Upper lobe of left lung (tissue), 6 donors: ENCODE data around the gene C14orf119. TPM values are rescaled to one million over a fixed set of nuclear protein-coding genes. Genes with fewer than 3 reads are reported as not detected.

Experiments
- ATAC-seq, 2 donors: fragments of 200-7000 bp; cut with Tn5 transposase; one replicate each; pipeline ENCODE4 v1.9.1; 2022; ENCODE audit warnings: mild to moderate bottlenecking in 2 of 2, moderate library complexity in 2 of 2; ENCODE audit not compliant: low FRiP score in 2 of 2
- DNase-seq, 2 donors: peaks; one replicate each; pipeline ENCODE4 v3.0.0-alpha.2; 2019 to 2020
- H3K27ac ChIP-seq, 4 donors: fragments of 200-600 bp; sonication (generic); one replicate each; pipeline ENCODE4 v1.5.1; 2016 to 2019
- H3K27me3 ChIP-seq, 4 donors: fragments of 200-600 bp; sonication (generic); one replicate each; pipeline ENCODE4 v1.5.1; 2017 to 2019
- H3K36me3 ChIP-seq, 4 donors: fragments of 200-600 bp; sonication (generic); one replicate each; pipeline ENCODE4 v1.5.1; 2016 to 2019
- H3K4me1 ChIP-seq, 4 donors: fragments of 200-600 bp; sonication (generic); one replicate each; pipeline ENCODE4 v1.5.1; 2018 to 2019
- H3K4me3 ChIP-seq, 4 donors: fragments of 200-600 bp; sonication (generic); one replicate each; pipeline ENCODE4 v1.5.1; 2017 to 2019; ENCODE audit warnings: mild to moderate bottlenecking in 2 of 4, moderate library complexity in 1 of 4
- H3K9me3 ChIP-seq, 4 donors: fragments of 200-600 bp; sonication (generic); one replicate each; pipeline ENCODE4 v1.5.1; 2018 to 2019
- CTCF ChIP-seq, 6 experiments: fragments of 450-650 bp in 4 of 6; fragments of 200-600 bp in 2 of 6; sonication (generic) in 2 of 6; IDR thresholded peaks; one replicate each; pipeline ENCODE4 v1.5.1; 2016 to 2019; ENCODE audit warnings: antibody characterized with exemption in 6 of 6
- EP300 ChIP-seq, 4 donors: sonication (generic); formaldehyde crosslinking; IDR thresholded peaks; one replicate each; pipeline ENCODE4 v1.5.1; 2017; ENCODE audit warnings: antibody characterized with exemption in 4 of 4, control low read depth in 2 of 4
- POLR2A ChIP-seq, 4 donors: fragments of 450-650 bp; IDR thresholded peaks; one replicate each; pipeline ENCODE4 v1.5.1; 2016 to 2017; ENCODE audit warnings: antibody characterized with exemption in 4 of 4, mild to moderate bottlenecking in 2 of 4
- POLR2AphosphoS5 ChIP-seq, 2 donors: sonication (generic); formaldehyde crosslinking; IDR thresholded peaks; one replicate each; pipeline ENCODE4 v1.5.1; 2017; ENCODE audit warnings: antibody characterized with exemption in 2 of 2
- WGBS, 2 donors: methylation state at CpG; one replicate each; pipeline ENCODE4 v1.1.5; 2017 to 2018; 5-methylcytosine and 5-hydroxymethylcytosine counted together
- total RNA-seq, 6 donors: library from RNA; depleted of rRNA in 4 of 6; stranded (reverse); fragments of >200 nt in 4 of 6; gene quantifications; one replicate each; pipeline versions ENCODE4 v1.1.0 to v1.2.1, GENCODE V29; 2016 to 2021
- donor health status: DM: no; HTN: no; CAD: no; lungs with moderate emphysema.
- donor health status: DM: no; HTN: yes; CAD: no; lungs with severe emphysema.

The C14orf119 gene
- total RNA-seq, 6 donors from 2014 or later = 4.9 to 52.5 (median 35.7) TPM

GRCh38 chr14:23099212-23099861, 4.0 kb downstream of the C14orf119 start:
- H3K27me3 ChIP-seq = no peaks in the 10 kb centered on the region
- peak overlapping the region in 2 of 4 donors; percentile 9 to 68 for H3K27ac ChIP-seq
- ATAC-seq (no peak), DNase-seq (peak in 1 of 2 donors; percentile 65)
- H3K4me3 ChIP-seq = no peak overlapping the region
- peak in 1 of 2 donors; percentile 50 for TF ChIP-seq POLR2AphosphoS5 (IDR thresholded peaks at IDR 0.05)
- TF ChIP-seq POLR2A (IDR thresholded peaks at IDR 0.05) = no peak
- no peaks in the 10 kb centered on the region for H3K9me3 ChIP-seq
- 72 to 81% methylated on average over 10 of the region's 10 CpGs for WGBS, 2 donors
- H3K4me1 ChIP-seq = peaks cover 9 to 30% (median 12%) of the 10 kb centered on the region in 4 donors
- peaks cover 0 to 24% (median 9%) of the 10 kb centered on the region in 4 donors for H3K36me3 ChIP-seq

GRCh38 chr14:23101213-23101970, 6.1 kb downstream of the C14orf119 start:
- no peak overlapping the region for H3K4me3 ChIP-seq
- H3K4me1 ChIP-seq = peaks cover 9 to 33% (median 17%) of the 10 kb centered on the region in 4 donors
- H3K27me3 ChIP-seq = no peaks in the 10 kb centered on the region
- TF ChIP-seq POLR2A (IDR thresholded peaks at IDR 0.05) (no peak), CTCF (IDR thresholded peaks at IDR 0.05) (no peak), POLR2AphosphoS5 (IDR thresholded peaks at IDR 0.05) (no peak), EP300 (IDR thresholded peaks at IDR 0.05) (no peak)
- 90% methylated on average over 6 of the region's 6 CpGs for whole genome bisulfite sequencing, 2 donors
- H3K27ac ChIP-seq = no peak overlapping the region
- no peak for DNase-seq
- no peak for ATAC-seq
- H3K9me3 ChIP-seq = no peaks in the 10 kb centered on the region
- peaks cover 0 to 24% (median 9%) of the 10 kb centered on the region in 4 donors for H3K36me3 ChIP-seq

- TF ChIP-seq CTCF (IDR thresholded peaks at IDR 0.05) (no peak), POLR2AphosphoS5 (IDR thresholded peaks at IDR 0.05) (no peak), EP300 (IDR thresholded peaks at IDR 0.05) (no peak), POLR2A (IDR thresholded peaks at IDR 0.05) (no peak)
- Histone ChIP-seq H3K27me3 (no peaks in the 10 kb centered on the region), H3K4me3 (no peak overlapping the region), H3K4me1 (peaks cover 2 to 30% (median 11%) of the 10 kb centered on the region in 4 donors), H3K27ac (no peak overlapping the region), H3K9me3 (no peaks in the 10 kb centered on the region), H3K36me3 (peaks cover 0 to 24% (median 9%) of the 10 kb centered on the region in 4 donors)
- ATAC-seq (no peak), DNase-seq (no peak)
- WGBS, 2 donors = 80 to 81% methylated on average over 8 to 10 of the region's 10 CpGs
Measured at GRCh38 chr14:23101986-23102625, 6.8 kb downstream of the C14orf119 start.

GRCh38 chr14:23102801-23103200, 7.5 kb downstream of the C14orf119 start:
- Histone ChIP-seq H3K9me3 (no peaks in the 10 kb centered on the region), H3K27ac (no peak overlapping the region), H3K4me3 (no peak overlapping the region), H3K36me3 (peaks cover 0 to 18% (median 7%) of the 10 kb centered on the region in 4 donors), H3K27me3 (no peaks in the 10 kb centered on the region), H3K4me1 (peaks cover 0 to 23% (median 7%) of the 10 kb centered on the region in 4 donors)
- DNase-seq = no peak
- WGBS, 2 donors = 88 to 93% methylated on average over 2 of the region's 2 CpGs
- no peak for TF ChIP-seq CTCF (IDR thresholded peaks at IDR 0.05)
- no peak for TF ChIP-seq POLR2A (IDR thresholded peaks at IDR 0.05)
- no peak for TF ChIP-seq POLR2AphosphoS5 (IDR thresholded peaks at IDR 0.05)
- TF ChIP-seq EP300 (IDR thresholded peaks at IDR 0.05) = no peak
- ATAC-seq = no peak

- Histone ChIP-seq H3K4me1 (peaks cover 0 to 18% (median 7%) of the 10 kb centered on the region in 4 donors), H3K27ac (no peak overlapping the region), H3K9me3 (no peaks in the 10 kb centered on the region), H3K4me3 (no peak overlapping the region), H3K36me3 (peaks cover 0 to 11% (median under 1%) of the 10 kb centered on the region in 4 donors), H3K27me3 (no peaks in the 10 kb centered on the region)
- TF ChIP-seq POLR2AphosphoS5 (IDR thresholded peaks at IDR 0.05) (no peak), POLR2A (IDR thresholded peaks at IDR 0.05) (no peak), CTCF (IDR thresholded peaks at IDR 0.05) (no peak), EP300 (IDR thresholded peaks at IDR 0.05) (no peak)
- DNase-seq = no peak
- WGBS, 2 donors = 80 to 89% methylated on average over 4 of the region's 4 CpGs
- no peak for ATAC-seq
Measured at GRCh38 chr14:23103581-23103980, 8.3 kb downstream of the C14orf119 start.
